NCI-H187 (cell line): ENCODE results near the gene RCBTB1.

Source experiments
- DNase-seq, 2 experiments: peaks; one replicate each; lab custom pipeline; 2025; lab: John Stamatoyannopoulos, UW

The RCBTB1 gene

GRCh38 chr13:49559006-49559405 is 26.4 kb downstream of the RCBTB1 start:
- no peak for DNase-seq

- DNase-seq, result no peak
These were observed 31.0 kb downstream of the RCBTB1 start for GRCh38 chr13:49554387-49554786.

DNA sequence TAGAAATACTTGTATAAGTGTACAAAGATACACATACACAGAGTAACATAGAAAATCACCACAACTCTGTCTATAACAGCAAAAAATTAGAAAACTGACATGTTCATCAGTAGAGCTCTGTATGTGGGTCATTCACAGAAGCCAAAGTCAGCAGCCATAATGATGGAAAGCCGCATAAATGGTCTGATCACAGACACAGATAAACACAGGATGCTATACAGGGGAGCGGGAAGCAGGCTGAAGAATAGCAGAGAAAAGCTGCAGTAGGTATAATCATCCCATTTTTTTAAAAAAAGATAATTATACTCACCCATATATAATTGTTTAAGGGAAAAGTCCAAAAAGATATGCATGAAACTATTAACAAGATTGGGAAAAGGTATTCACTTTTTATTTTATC is 31.5 kb downstream of the RCBTB1 start:
- no peak for DNase-seq

- no peak for DNase-seq
These were observed 34.3 kb downstream of the RCBTB1 start for GRCh38 chr13:49550942-49551644.

- DNase-seq, result no peak
These were observed 36.1 kb downstream of the RCBTB1 start for GRCh38 chr13:49549289-49549688.

GRCh38 chr13:49546561-49546960 is 38.8 kb downstream of the RCBTB1 start:
- no peak for DNase-seq

DNA sequence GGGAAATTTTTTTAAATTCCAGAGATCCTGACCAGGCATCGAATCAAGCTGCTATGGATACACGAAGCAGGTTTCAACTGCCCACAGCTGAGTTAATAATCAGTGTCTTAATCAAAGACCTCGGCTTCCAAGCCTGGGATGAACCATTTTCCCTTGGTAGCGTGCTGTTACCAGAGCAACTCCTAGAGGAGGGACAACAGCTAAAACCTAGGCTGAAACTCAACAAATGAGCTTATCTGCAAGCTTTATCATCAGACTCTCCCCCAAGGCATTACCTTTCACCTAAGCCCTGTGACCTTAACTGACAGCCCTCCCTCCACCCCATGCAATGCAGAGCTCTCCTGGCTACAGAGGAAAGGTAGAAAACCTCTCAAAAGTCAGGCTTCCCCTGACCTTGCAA is 39.7 kb downstream of the RCBTB1 start:
- DNase-seq, result no peak

GRCh38 chr13:49543656-49544055 is 41.7 kb downstream of the RCBTB1 start:
- no peak for DNase-seq

- no peak for DNase-seq
These were observed 44.8 kb downstream of the RCBTB1 start for GRCh38 chr13:49540552-49540951.

GRCh38 chr13:49539746-49540145 is 45.6 kb downstream of the RCBTB1 start:
- DNase-seq, result no peak

DNA sequence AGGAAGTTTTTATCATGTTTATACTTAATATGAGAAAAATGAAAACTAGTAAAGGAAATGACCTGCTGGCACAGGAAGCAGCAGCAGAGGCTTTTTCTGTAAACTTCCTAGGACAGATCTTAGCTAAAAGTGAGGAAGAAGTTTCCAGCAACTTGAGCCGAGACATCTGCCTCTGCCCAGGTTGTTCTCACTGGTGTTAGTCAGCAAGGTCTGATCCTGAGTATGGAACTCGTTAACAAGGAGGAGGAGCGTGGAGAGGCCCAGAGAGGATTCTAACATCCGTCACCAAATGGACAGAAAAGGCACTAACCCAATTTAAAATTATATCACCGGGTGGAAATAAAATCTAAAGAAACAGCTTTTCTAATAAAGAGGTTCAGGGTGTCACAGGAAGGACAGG is 46.0 kb downstream of the RCBTB1 start:
- DNase-seq, result no peak

- DNase-seq, result no peak
These were observed 47.0 kb downstream of the RCBTB1 start for GRCh38 chr13:49538404-49538803.

- no peak for DNase-seq
These were observed 49.0 kb downstream of the RCBTB1 start for GRCh38 chr13:49536144-49536873.

- DNase-seq, result no peak
These were observed 51.6 kb downstream of the RCBTB1 start for GRCh38 chr13:49533591-49534269.

DNA sequence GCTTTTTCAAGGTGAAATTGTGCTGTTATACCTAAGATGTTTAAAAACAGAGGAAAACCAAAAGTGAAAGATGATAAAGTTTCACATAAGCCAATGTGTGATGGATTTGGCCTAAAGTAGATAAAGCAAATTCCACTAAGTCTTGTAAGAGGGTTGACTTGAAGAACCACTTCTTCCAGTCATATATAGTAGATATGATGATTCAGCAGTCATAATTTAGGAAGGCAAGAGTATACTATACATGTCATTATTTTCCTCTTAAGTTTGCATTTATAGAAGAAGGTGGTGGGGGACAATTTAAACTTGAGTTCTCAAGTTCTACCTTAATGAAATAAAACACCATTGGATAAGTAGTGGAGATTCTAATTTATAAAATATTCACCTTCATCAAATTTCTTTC is 52.3 kb downstream of the RCBTB1 start:
- DNase-seq, result no peak

- no peak for DNase-seq
These were observed 52.8 kb downstream of the RCBTB1 start for GRCh38 chr13:49532593-49532992.

GRCh38 chr13:49530457-49530856 is 54.9 kb downstream of the RCBTB1 start:
- no peak for DNase-seq

DNA sequence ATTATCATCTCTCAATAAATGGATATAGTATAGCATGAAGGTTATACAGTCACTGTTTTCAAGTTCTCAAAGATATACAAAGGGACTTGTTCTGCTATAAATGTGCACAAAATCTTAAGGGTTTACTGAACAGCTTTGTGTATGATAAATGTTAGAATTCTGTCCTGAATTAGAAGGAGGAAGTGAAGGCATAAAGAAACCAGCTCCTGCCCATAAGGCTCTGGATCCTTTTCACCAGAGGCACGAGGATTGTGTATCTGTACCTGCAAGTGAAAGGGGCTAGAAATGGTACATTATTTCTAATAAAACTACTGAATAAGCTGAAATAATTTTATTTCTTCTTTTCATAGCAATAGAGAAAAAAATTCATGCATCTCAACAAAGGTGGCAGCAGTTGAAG is 57.2 kb downstream of the RCBTB1 start:
- DNase-seq, result no peak

- no peak for DNase-seq
These were observed 58.2 kb downstream of the RCBTB1 start for GRCh38 chr13:49527123-49527522.

DNA sequence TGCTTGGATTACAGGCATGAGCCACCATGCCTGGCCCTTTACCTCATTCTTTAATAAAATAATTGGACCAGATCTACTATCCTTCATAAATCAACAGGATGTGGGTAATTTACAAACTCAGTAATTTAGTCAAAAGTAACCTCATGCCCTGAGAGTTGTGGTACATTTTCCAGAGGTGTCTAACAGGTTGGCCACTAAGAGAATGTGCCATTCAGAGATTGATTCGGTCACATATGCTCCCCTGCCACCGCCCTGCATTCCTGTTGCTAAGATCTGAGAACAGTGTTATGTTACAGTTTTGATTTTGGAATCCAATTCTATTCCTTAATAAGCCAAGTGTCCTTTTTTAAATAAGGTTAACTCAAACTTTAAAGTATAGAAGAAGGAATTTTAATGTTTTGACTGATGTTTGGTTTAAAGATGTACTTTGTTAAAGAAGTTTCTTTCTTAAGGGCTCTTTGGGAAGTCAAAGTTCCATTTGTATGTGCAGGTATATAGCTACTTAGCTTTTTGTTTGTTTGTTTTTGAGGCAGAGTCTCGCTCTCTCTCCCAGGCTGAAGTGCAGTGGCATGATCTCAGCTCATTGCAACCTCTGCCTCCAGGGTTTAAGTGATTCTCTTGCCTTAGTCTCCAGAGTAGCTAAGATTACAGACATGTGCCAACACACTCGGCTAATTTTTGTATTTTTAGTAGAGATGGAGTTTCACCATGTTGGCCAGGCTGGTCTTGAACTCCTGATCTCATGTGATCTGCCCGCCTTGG is 60.4 kb downstream of the RCBTB1 start:
- DNase-seq, result no peak

DNA sequence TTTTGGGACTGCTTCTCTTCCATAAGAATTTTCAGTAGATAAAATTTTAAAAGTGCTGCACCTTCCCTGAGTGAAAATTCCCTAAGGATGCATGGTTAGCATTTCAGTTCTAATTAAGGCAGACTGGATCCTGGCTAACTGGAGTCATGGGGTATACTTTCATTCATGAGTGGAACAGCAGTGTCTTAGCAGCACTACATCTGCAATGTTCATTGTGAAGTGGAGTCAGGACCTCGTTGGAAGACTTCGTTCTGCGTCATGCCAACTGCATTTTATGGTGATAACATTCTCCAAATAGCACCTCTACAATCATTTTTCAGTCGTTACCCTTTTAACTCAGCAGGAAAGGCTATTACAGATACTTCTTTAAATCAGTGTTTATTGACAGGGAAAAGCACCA is 64.1 kb downstream of the RCBTB1 start:
- peak in 1 of 2 experiments; percentile 10 for DNase-seq

- DNase-seq, result no peak
These were observed 67.9 kb downstream of the RCBTB1 start for GRCh38 chr13:49517461-49517860.
